Hepatocyte (in vitro differentiated cells): ENCODE data around the gene UBE2S.

Experiments used
- EZH2 ChIP-seq: fragments of 200-600 bp; sonication (generic); IDR thresholded peaks from 2 replicates; pipeline ENCODE4 v1.6.1; 2016; ENCODE audit warnings: antibody characterized with exemption, mild to moderate bottlenecking, borderline replicate concordance
- EZH2phosphoT487 ChIP-seq: fragments of 200-600 bp; sonication (generic); IDR thresholded peaks from one replicate; pipeline ENCODE4 v1.6.1; 2018; ENCODE audit warnings: antibody characterized with exemption, mild to moderate bottlenecking, low read depth, moderate library complexity; ENCODE audit not compliant: unreplicated experiment, severe bottlenecking
- TF ChIP-seq, protein P1 (sequence below): fragments of 200-600 bp; sonication (generic); IDR thresholded peaks from 2 replicates; pipeline ENCODE4 v1.5.1; 2016; ENCODE audit warnings: antibody characterized with exemption, mild to moderate bottlenecking; ENCODE audit not compliant: poor library complexity

DNA sequence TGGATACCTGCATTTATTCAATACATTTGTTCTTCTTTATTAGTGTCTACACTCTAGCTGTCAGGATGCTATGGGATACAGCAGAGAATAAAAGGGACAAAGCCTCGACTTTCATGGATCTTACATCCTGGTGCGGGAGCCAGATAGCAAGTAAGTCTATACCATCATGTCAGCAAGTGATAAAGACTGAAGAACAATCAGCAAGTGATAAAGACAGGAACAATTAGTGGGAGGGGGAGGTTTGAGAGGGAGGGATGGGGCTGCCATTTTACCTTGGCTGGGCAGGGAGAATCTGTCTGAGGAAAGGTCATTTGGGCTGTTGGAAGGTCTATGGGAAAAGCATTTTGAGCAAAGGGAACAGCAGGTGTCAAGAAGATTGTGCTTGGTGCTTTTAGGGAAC, 2.6 kb upstream of the UBE2S start:
- TF ChIP-seq, protein P1, sequence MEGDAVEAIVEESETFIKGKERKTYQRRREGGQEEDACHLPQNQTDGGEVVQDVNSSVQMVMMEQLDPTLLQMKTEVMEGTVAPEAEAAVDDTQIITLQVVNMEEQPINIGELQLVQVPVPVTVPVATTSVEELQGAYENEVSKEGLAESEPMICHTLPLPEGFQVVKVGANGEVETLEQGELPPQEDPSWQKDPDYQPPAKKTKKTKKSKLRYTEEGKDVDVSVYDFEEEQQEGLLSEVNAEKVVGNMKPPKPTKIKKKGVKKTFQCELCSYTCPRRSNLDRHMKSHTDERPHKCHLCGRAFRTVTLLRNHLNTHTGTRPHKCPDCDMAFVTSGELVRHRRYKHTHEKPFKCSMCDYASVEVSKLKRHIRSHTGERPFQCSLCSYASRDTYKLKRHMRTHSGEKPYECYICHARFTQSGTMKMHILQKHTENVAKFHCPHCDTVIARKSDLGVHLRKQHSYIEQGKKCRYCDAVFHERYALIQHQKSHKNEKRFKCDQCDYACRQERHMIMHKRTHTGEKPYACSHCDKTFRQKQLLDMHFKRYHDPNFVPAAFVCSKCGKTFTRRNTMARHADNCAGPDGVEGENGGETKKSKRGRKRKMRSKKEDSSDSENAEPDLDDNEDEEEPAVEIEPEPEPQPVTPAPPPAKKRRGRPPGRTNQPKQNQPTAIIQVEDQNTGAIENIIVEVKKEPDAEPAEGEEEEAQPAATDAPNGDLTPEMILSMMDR, result no peak
- TF ChIP-seq EZH2phosphoT487, result no peak
- TF ChIP-seq EZH2, result no peak
